CD4-positive, alpha-beta T cell treated with Interferon alpha-2 for 1 hour (primary cell): ENCODE data around the gene LRRC74B.
"Not testable (repeated sequence)": the region's sequence is repeated elsewhere in the genome, so short reads cannot be mapped to it uniquely, and the experiment has no call there.

Source experiments
- DNase-seq, 2 donors: peaks; one replicate each; pipeline ENCODE4 v3.0.0-alpha.2; 2020 to 2022

LRRC74B gene

DNA sequence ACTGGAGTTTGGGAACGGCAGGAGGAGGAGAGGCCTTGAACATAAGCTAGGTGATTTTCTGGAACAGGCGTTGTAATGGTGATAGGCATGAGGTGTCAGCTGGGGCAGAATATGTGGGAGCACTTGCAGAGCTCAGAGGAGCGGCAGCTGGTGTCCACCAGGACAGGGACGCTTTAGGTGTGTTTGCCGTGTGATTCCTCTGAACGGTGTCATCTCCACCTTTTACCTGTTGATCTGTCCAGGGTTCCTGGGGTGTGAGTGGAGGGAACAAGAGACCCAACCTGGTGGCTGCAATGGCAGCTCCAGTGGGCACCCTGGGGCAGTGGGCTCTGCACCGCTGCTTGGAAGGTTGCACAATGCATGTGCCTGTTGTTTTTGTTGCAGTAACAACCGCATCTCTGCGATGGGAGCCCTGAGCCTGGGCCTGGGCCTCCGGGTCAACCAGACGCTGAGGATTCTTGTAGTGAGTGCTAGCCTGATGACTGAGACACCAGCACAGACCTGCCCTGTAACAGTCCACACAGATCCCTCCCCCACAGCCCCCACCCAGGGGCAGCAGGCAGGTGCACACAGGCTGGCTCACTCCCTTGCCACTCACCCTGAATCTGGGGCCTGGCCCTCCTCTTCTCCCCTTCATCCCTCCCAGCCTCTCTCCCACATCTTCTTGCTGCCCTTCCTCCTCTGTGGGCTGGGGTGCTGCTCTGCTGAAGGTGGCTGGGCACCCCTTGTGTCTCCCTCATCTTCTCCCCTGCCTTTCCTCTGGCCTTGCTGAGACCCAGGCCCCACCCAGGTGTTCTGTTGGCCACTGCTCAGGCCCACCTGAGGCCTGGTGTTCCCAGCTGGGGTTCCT is 9.2 kb downstream of the LRRC74B start:
- no peak for DNase-seq

DNA sequence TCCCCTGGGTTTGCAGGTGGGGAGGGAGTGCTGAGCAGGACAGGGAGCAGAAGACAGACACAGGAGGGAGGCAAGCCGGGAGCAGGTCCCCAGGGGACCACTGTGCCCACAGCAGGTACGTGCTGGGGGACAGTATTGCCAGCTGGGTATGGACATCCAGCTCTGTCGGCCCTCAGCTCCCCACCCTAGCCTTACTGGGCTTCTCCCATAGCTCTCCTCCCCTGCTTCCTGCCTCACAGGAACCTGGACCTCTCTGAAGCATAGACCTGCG is 9.8 kb downstream of the LRRC74B start:
- DNase-seq = no peak

DNA sequence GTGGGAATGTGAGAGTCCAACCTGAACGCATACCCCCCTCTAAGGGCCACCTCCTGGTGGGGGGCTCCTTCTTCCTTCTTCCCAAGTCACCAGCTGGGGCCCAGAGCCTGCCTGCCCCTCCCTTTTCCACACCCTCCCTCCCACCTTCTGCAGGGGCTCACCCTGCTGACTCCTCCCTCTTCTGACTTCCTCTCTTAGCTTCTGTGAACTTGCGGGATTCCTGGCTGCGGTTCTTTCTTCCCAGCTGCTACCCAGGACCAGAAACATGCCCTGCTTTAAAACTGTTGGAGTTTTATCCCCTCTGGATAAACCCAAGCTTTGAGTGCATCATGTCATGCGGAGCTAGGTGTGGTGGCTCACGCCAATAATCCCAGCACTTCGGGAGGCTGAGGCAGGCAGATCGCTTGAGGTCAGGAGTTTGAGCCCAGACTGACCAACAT is 10.2 kb downstream of the LRRC74B start:
- DNase-seq = no peak

- DNase-seq = not testable (repeated sequence)
These were observed 14.6 kb downstream of the LRRC74B start for GRCh38 chr22:21060363-21060762.

GRCh38 chr22:21061660-21062321 is 16.0 kb downstream of the LRRC74B start:
- not testable (repeated sequence) for DNase-seq

DNA sequence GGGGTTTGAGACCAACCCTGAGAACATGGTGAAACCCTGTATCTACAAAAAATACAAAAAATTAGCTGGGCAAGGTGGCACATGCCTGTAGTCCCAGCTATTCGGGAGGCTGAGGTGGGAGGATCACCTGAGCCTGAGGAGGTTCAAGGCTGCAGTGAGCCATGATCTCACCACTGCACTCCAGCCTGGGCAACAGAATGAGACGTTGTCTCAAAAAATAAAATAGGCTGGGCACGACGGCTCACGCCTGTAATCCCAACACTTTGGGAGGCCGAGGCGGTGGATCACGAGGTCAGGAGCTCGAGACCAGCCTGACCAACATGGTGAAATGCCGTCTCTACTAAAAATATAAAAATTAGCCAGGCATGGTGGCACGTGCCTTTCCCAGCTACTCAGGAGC is 18.7 kb downstream of the LRRC74B start:
- not testable (repeated sequence) for DNase-seq

GRCh38 chr22:21064917-21065864 is 19.4 kb downstream of the LRRC74B start:
- no peak for DNase-seq

DNA sequence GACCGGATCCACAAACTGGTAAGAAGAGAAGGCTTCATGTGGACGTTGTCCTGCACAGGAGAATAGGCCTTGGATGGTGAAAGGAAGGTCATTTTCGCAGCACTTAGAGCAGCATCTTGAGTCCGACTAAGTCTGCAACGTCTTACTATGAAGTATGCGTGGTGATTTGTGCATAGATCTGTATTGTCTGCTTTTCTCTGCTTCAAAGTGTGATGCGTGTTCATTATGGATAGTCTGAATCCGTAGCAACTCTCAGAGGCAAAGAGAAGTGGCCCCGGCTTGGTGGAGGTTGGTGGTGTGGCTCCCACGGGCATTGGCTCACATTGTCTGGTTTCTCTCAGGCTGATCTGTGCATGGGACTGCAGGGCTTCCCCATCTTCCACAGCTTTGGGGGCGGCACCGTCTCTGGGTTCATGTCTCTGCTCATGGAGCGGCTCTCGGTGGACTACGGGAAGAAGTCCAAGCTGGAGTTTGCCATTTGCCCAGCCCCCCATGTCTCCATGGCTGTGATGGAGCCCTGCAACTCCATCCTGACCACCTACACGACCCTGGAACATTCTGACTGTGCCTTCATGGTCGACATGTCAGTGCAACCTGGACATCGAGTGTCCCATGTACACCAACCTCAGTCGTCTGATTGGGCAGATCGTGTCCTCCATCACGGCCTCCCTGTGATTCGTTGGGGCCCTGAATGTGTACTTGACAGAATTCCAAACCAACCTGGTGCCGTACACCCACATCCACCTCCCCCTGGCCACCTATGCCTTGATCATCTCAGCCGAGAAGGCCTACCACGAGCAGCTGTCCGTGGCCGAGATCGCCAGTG is 21.5 kb downstream of the LRRC74B start:
- DNase-seq = no peak

DNA sequence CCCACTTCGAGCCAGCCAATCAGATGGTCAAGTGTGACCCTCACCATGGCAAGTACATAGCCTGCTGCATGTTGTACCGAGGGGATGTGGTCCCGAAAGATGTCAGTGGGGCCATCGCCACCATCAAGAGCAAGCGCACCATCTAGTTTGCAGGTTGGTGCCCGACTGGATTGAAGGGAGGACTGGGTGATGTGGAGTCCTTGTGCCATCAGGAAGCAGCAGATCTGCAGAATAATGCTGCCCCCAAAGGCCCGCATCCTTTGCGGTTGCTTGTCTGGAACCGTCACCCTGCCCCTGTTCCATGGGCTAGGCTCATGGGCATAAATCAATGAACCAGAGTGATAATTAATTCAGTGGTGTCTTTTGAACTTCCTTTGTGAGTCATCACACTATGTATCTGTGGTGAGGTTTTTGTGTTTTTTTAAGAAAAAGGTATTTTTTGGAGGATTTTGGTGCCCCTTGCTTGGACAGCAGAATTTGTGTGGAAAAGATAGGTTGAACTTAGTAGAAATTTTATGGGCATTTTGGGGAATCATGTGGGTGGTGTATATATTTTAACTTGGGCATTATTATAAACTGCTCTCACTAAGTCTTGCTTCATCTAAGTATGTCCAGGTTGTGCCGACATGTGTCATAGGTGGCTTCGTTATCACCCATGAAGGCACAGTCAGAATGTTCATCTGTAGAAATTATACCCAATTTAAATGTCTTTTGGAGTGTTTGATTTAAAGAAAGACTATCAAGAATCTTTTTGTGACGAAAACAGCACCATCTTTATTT is 22.3 kb downstream of the LRRC74B start:
- DNase-seq = no peak

GRCh38 chr22:21068681-21069276 is 23.0 kb downstream of the LRRC74B start:
- DNase-seq = no peak

DNA sequence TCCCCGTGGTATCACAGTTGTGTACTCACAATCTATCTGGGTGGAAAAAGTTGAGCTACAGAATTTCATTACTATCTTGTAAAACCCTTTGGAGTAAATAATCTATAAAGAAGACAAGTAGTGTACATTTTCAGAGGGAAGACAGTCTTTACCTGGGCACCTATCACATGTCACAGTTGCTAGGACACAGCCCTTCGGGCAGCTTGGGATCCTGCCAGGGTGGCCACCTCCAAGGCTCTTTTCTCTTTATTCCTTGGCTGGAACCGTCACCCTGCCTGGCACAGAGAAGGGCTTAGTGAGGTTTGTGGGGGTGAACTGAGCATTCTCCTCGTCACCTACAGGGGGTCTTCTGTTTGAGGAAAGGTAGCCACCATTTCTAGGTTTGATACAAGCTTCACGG is 23.6 kb downstream of the LRRC74B start:
- DNase-seq = no peak

DNA sequence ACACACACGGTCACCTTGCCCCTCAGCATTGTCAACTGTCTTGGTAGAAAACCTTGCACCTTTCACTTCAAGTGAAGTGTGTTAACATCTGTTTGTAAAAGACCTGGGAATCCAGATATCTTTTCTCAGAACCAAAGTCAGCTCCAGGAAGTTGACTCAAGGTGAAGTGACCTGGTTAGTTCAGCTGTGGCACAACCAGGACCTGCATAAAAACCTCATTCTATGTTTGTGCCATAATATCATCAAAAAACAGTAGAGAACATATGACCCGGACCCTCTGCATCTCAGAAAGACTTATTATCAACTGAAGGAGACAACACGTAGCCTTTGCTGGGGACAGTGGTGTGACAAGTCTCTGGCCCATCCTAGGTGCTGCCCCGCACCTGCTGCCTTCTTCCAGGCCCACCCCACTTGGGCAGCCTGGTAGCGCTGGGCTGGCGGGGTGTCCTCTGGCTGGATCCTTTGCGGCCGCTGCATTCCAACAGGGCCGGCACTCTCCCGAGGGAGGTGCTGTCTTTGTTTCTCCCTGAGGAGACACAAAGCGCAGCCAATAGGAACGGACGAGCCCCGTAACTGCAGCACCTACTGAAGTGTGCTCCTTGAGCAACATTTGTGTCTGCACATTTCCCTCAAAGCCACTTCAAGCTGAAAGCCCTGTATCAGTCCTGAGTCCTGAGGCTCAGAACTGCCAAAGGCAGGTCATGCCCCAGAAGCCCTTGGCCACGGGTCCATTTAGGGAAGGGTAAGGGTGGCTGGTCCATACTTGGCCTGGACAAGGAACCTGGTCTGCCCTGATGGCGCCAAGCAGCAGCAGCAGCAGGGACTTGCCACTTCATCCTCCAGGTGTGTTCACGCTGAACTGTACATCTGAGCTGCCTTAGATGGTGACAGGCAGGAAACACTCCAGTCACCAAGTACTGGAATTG is 25.2 kb downstream of the LRRC74B start:
- no peak for DNase-seq

- DNase-seq = not testable (repeated sequence)
These were observed 26.1 kb downstream of the LRRC74B start for GRCh38 chr22:21071796-21072195.

- no peak for DNase-seq
These were observed 27.3 kb downstream of the LRRC74B start for GRCh38 chr22:21073023-21073422.

- DNase-seq = no peak
These were observed 27.7 kb downstream of the LRRC74B start for GRCh38 chr22:21073482-21073881.

- peak in 1 of 2 donors; percentile 26 for DNase-seq
These were observed 28.5 kb downstream of the LRRC74B start for GRCh38 chr22:21074102-21074715.

DNA sequence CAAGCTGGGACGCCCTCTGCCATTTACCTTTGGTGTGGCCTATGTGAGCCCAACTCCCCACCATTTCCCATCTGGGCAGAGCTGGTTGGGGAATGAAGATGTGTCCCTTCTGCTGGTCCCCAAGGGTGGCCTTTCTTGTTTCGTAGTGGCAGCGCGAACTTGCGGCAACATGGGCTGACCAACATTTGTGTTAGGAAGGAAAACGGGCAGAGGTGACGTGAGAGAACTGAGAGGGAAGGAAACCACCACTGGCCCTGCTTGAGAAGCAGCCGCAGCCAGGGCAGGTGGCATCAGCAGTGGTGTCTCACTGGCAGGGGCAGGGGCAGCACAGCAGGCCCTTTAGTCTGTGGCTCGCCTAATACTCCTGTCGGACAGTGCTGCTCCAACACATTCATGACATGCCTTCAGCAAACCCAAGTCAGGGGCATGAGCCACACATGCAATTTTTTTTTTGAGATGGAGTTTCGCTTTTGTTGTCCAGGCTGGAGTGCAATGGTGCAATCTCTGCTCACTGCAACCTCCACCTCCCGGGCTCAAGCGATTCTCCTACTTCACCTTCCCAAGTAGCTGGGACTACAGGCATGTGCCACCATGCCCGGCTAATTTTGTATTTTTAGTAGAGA is 29.9 kb downstream of the LRRC74B start:
- DNase-seq = no peak

DNA sequence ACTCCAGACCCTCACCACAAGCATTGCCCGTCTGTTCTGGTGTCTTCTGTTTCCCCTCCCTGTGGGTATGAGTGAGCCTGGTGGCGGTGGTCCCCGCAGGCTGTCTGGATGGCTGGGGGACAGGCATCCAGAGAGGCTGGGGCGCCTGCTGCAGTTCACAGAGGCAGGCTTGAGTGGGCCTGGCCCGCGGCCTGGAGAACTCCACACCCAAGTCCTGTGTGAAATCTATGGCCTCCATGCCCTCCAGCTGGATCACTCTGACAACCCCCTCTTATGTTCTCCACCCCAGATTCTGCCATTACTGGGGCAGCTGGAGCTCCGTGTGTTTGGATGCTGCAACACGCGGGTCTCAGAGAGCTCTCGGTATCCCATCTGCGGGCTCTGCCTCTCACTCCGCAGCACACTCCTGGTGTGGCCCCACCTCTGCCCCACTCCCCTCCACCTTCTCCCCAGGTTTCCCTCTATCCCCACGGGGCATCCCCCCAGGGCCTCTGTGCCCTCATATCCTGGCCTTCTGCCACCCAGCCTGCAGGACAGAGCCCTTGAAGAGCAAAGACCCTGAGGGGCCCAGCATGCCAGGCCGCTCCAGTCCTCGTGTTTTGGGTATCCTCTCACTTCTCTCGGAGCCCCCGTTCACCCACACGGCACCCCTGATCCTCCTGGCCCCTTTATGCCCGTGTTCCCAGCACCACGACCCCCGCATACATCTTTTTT is 31.3 kb downstream of the LRRC74B start:
- no peak for DNase-seq
